KMS-11 (cell line): Measurements from ENCODE around the gene GGN.

ENCODE experiments used
- H2AFZ ChIP-seq: fragments of 200-600 bp; sonication (generic); 2 replicates; pipeline ENCODE4 v1.6.1; 2016; ENCODE audit warnings: antibody characterized with exemption, mixed run types, low read depth
- H3K27ac ChIP-seq: fragments of 200-600 bp; sonication (generic); 2 replicates; pipeline ENCODE4 v1.6.1; 2016; ENCODE audit warnings: mild to moderate bottlenecking, mixed run types
- H3K27me3 ChIP-seq: fragments of 200-600 bp; sonication (generic); 2 replicates; pipeline ENCODE4 v1.6.1; 2017; ENCODE audit warnings: mild to moderate bottlenecking, low read depth, mixed run types, moderate library complexity; ENCODE audit not compliant: insufficient read depth
- H3K36me3 ChIP-seq: fragments of 200-600 bp; sonication (generic); 2 replicates; pipeline ENCODE4 v1.6.1; 2017; ENCODE audit warnings: mild to moderate bottlenecking, mixed run types; ENCODE audit not compliant: insufficient read depth
- H3K4me1 ChIP-seq: fragments of 200-600 bp; sonication (generic); 2 replicates; pipeline ENCODE4 v1.6.1; 2016; ENCODE audit warnings: mild to moderate bottlenecking, low read depth, mixed run types; ENCODE audit not compliant: poor library complexity, severe bottlenecking
- H3K4me2 ChIP-seq: fragments of 200-600 bp; sonication (generic); 2 replicates; pipeline ENCODE4 v1.7.0; 2016; ENCODE audit warnings: mild to moderate bottlenecking, mixed run types
- H3K4me3 ChIP-seq: fragments of 200-600 bp; sonication (generic); IDR thresholded peaks from 2 replicates; pipeline ENCODE4 v1.6.1; 2017; ENCODE audit warnings: low read depth, low read length, mixed read lengths; ENCODE audit not compliant: insufficient read depth
- H3K79me2 ChIP-seq: fragments of 200-600 bp; sonication (generic); 2 replicates; pipeline ENCODE4 v1.6.1; 2016; ENCODE audit warnings: low read depth, mixed run types; ENCODE audit not compliant: insufficient read depth
- H3K9ac ChIP-seq: fragments of 200-600 bp; sonication (generic); 2 replicates; pipeline ENCODE4 v1.6.1; 2016; ENCODE audit warnings: mild to moderate bottlenecking, mixed run types
- H4K20me1 ChIP-seq: fragments of 200-600 bp; sonication (generic); 2 replicates; pipeline ENCODE4 v1.6.1; 2016; ENCODE audit warnings: mild to moderate bottlenecking, mixed run types; ENCODE audit not compliant: insufficient read depth
- CTCF ChIP-seq: fragments of 200-600 bp; sonication (generic); conservative IDR thresholded peaks from 2 replicates; pipeline ENCODE4 v1.6.1; 2017; ENCODE audit warnings: low read depth, mild to moderate bottlenecking, antibody characterized with exemption, low read length, moderate library complexity, mixed read lengths

Gene GGN

DNA sequence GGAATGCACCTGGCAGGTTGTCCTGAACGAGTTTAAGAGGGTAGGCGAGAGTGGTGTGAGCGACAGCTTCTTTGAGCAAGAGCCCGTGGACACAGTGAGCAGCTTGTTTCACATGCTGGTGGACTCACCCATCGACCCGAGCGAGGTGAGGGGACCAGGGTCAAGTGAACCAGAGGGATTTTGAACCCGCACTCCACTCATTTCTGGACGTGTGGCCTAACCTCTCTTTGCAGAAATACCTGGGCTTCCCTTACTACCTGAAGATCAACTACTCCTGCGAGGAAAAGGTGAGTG is 50.5 kb downstream of the GGN start:
- Histone ChIP-seq H4K20me1 (no peaks in the 10 kb centered on the region), H3K79me2 (no peaks in the 10 kb centered on the region), H3K9ac (no peak overlapping the region), H2AFZ (peak overlapping the region; percentile 99; the same call in 1 of the 2 replicates), H3K4me2 (peak overlapping the region; percentile 89), H3K36me3 (no peaks in the 10 kb centered on the region), H3K27ac (no peak overlapping the region), H3K4me1 (peaks cover 6% of the 10 kb centered on the region), H3K27me3 (no peaks in the 10 kb centered on the region), H3K4me3 (no peak overlapping the region)
- no peak for TF ChIP-seq CTCF

- peak overlapping the region; percentile 56 for H3K27ac ChIP-seq
- TF ChIP-seq CTCF, result no peak
- no peak overlapping the region for H3K4me3 ChIP-seq
These were observed 51.0 kb downstream of the GGN start for GRCh38 chr19:38336638-38337359.

GRCh38 chr19:38335949-38336637 is 51.7 kb downstream of the GGN start:
- H3K4me3 ChIP-seq, result no peak overlapping the region
- peak overlapping the region; percentile 83 for H3K4me2 ChIP-seq
- H3K27me3 ChIP-seq, result no peaks in the 10 kb centered on the region
- peak overlapping the region; percentile 39; the same call in 1 of the 2 replicates for H3K9ac ChIP-seq
- H3K36me3 ChIP-seq, result no peaks in the 10 kb centered on the region
- H3K27ac ChIP-seq, result peak overlapping the region; percentile 56
- peak overlapping the region; percentile 99 for H2AFZ ChIP-seq
- H4K20me1 ChIP-seq, result no peaks in the 10 kb centered on the region
- peaks cover 6% of the 10 kb centered on the region for H3K4me1 ChIP-seq
- H3K79me2 ChIP-seq, result no peaks in the 10 kb centered on the region
- no peak for TF ChIP-seq CTCF

More at GRCh38 chr19:38336638-38337359, 51.0 kb downstream of the GGN start:
- Histone ChIP-seq H3K27me3 (no peaks in the 10 kb centered on the region), H3K9ac (peak overlapping the region; percentile 39; the same call in 1 of the 2 replicates), H3K36me3 (no peaks in the 10 kb centered on the region), H3K4me2 (peak overlapping the region; percentile 89), H3K4me1 (peaks cover 6% of the 10 kb centered on the region), H3K79me2 (no peaks in the 10 kb centered on the region), H2AFZ (peak overlapping the region; percentile 99), H4K20me1 (no peaks in the 10 kb centered on the region)
